ENCODE results near the gene AATF. TPM values are rescaled to one million over a fixed set of nuclear protein-coding genes. Genes with fewer than 3 reads are reported as not detected.

The AATF gene
- total and polyA plus RNA-seq, 11 donors: 15.2 to 51.6 (median 28.9) TPM

DNA sequence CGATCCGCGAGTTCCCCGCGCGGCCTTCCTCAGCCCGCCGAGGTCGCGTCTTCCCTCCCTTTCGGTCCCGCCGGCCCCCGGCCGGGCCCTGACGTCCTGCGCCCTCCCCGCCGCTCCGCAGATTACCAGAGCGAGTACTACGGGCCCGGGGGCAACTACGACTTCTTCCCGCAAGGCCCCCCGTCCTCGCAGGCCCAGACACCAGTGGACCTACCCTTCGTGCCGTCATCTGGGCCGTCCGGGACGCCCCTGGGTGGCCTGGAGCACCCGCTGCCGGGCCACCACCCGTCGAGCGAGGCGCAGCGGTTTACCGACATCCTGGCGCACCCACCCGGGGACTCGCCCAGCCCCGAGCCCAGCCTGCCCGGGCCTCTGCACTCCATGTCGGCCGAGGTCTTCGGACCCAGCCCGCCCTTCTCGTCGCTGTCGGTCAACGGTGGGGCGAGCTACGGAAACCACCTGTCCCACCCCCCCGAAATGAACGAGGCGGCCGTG is 6.1 kb upstream of the AATF start:
- Histone ChIP-seq H3K9me3 (no peaks in the 10 kb centered on the region), H3K4me1 (peaks cover 3 to 39% (median 25%) of the 10 kb centered on the region in 12 donors), H3K36me3 (no peaks in the 10 kb centered on the region), H3K27ac (no peak overlapping the region), H3K4me3 (peak overlapping the region in 10 of 12 donors; percentile 2 to 43 (median 18)), H3K27me3 (peaks cover 81 to 100% (median 99%) of the 10 kb centered on the region in 9 donors)
- TF ChIP-seq, protein P1, sequence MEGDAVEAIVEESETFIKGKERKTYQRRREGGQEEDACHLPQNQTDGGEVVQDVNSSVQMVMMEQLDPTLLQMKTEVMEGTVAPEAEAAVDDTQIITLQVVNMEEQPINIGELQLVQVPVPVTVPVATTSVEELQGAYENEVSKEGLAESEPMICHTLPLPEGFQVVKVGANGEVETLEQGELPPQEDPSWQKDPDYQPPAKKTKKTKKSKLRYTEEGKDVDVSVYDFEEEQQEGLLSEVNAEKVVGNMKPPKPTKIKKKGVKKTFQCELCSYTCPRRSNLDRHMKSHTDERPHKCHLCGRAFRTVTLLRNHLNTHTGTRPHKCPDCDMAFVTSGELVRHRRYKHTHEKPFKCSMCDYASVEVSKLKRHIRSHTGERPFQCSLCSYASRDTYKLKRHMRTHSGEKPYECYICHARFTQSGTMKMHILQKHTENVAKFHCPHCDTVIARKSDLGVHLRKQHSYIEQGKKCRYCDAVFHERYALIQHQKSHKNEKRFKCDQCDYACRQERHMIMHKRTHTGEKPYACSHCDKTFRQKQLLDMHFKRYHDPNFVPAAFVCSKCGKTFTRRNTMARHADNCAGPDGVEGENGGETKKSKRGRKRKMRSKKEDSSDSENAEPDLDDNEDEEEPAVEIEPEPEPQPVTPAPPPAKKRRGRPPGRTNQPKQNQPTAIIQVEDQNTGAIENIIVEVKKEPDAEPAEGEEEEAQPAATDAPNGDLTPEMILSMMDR (IDR thresholded peaks at IDR 0.05): no peak
- TF ChIP-seq POLR2A (IDR thresholded peaks at IDR 0.05): no peak
- WGBS, 4 donors: 4 to 8% (median 5%) methylated on average over 26 to 59 of the region's 59 CpGs
- DNase-seq: no peak
- intact Hi-C loops (cut with DNase I): loop anchor here in 1 of 10 donors (10.0 kb wide), 1 partner anchor 348 kb away; the partner anchor contains the start of gene DHRS11
- ATAC-seq: no peak

DNA sequence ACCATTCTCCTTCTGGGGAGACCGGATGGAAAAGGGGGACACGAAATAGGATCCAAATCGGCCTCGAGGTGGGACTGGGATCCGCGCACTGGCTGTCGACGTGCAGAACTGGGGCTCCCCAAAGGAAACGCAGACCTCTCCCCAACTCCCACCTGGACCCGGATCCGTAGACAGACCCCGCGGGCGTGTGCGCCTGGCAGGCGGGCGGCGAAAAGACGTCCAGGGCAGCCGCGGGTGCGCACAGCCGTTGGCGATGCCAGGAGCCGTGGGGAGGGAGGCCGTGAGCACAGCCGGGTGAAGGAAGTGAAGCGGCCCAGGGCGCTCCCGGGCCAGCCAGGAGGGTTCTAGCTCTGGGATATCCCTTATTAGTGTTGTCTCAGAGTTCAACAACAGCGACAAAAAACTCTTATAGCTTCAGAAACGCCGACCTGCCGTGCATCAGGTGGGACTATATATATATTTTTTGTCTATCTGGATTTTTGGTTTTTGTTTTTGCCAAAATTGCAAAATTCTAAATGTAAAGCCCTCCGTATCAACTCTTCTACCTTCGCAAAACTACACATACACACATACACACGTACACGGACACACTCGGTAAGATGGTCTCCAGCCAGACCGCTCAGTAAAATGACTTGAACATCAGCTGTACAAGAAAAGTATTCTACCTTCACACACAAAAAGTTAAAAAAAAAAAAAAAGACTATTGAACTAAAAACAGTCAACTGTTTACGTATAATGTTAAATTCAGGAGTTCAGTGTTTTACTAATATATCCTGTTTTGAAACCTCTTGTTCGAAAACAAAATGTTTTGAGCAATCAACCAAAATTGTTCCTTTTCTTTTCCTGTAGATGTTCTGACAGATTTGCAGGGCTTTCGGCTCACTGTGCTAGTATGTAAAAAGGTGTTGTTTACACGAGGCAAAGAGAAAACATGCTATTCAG is 5.2 kb upstream of the AATF start:
- H3K27me3 ChIP-seq: peaks cover 73 to 94% (median 91%) of the 10 kb centered on the region in 9 donors
- H3K27ac ChIP-seq: no peak overlapping the region
- H3K4me1 ChIP-seq: peaks cover 1 to 39% (median 24%) of the 10 kb centered on the region in 12 donors
- DNase-seq (no peak), ATAC-seq (no peak)
- TF ChIP-seq, protein P1 (IDR thresholded peaks at IDR 0.05): no peak
- TF ChIP-seq POLR2A (IDR thresholded peaks at IDR 0.05): no peak
- H3K36me3 ChIP-seq: no peaks in the 10 kb centered on the region
- WGBS, 4 donors: 14 to 20% (median 17%) methylated on average over 33 to 44 of the region's 44 CpGs
- no peak overlapping the region for H3K4me3 ChIP-seq
- no peaks in the 10 kb centered on the region for H3K9me3 ChIP-seq
- intact Hi-C loops (cut with DNase I): loop anchor here in 1 of 10 donors (10.0 kb wide), 1 partner anchor 349 kb away; the partner anchor contains the start of gene DHRS11

DNA sequence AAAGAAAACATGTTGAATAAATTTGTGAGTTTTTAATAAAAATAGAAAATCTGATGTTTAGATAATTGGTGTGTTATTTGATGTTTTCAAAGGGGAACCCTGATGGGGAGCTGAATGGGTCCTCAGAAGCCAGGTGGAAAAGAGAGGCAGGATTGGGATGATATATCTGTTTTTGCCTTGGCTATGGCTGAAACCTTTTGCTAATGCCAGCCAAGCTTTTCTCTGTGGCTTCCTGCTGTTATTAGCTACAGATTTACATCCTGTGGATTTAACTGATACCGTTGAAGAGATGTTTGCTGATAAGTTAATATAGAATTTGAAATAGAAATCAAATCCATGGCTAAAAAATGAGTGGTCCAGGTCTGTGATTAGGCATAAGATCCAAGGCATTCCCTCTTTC is 4.2 kb upstream of the AATF start:
- TF ChIP-seq POLR2A (IDR thresholded peaks at IDR 0.05): no peak
- TF ChIP-seq, protein P1 (IDR thresholded peaks at IDR 0.05): no peak
- Histone ChIP-seq H3K4me3 (no peak overlapping the region), H3K27me3 (peaks cover 62 to 84% (median 80%) of the 10 kb centered on the region in 9 donors), H3K36me3 (no peaks in the 10 kb centered on the region), H3K9me3 (no peaks in the 10 kb centered on the region), H3K27ac (no peak overlapping the region), H3K4me1 (peaks cover 0 to 33% (median 19%) of the 10 kb centered on the region in 12 donors)
- DNase-seq: no peak
- ATAC-seq: no peak
- WGBS, 4 donors: 0 to 4% (median 1%) methylated on average over 1 of the region's 1 CpG
- intact Hi-C loops (cut with DNase I): loop anchor here in 1 of 10 donors (10.0 kb wide), 1 partner anchor 350 kb away; the partner anchor contains the start of gene DHRS11

DNA sequence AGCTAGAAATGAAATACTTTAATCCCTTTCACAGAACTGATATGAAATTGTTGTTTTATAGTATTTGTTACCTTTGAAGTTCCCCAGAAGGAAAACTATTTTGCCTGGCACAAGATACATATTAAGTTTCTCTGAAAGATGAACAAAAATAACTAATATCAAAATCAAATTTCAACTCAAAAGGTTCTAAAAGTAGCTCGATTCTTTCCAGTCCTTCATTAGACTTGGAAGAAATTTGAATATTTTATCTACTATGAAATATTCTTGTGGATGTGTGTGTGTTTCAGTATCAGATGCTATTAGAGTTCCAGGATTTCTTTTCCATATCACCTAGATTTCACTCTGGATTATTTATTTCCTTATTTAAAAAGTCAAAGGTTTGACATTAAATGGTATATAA is 3.6 kb upstream of the AATF start:
- ATAC-seq (no peak), DNase-seq (no peak)
- Histone ChIP-seq H3K36me3 (no peaks in the 10 kb centered on the region), H3K27ac (no peak overlapping the region), H3K9me3 (no peaks in the 10 kb centered on the region), H3K27me3 (peaks cover 58 to 78% (median 74%) of the 10 kb centered on the region in 9 donors), H3K4me3 (no peak overlapping the region), H3K4me1 (peaks cover 0 to 37% (median 24%) of the 10 kb centered on the region in 12 donors)
- intact Hi-C loops (cut with DNase I): loop anchor here in 1 of 10 donors (10.0 kb wide), 1 partner anchor 350 kb away; the partner anchor contains the start of gene DHRS11
- no peak for TF ChIP-seq POLR2A (IDR thresholded peaks at IDR 0.05)
- TF ChIP-seq, protein P1 (IDR thresholded peaks at IDR 0.05): no peak
- WGBS, 4 donors: 33 to 39% (median 36%) methylated on average over 1 of the region's 1 CpG
